Measurements from ENCODE around the gene ATG16L1.

DNA sequence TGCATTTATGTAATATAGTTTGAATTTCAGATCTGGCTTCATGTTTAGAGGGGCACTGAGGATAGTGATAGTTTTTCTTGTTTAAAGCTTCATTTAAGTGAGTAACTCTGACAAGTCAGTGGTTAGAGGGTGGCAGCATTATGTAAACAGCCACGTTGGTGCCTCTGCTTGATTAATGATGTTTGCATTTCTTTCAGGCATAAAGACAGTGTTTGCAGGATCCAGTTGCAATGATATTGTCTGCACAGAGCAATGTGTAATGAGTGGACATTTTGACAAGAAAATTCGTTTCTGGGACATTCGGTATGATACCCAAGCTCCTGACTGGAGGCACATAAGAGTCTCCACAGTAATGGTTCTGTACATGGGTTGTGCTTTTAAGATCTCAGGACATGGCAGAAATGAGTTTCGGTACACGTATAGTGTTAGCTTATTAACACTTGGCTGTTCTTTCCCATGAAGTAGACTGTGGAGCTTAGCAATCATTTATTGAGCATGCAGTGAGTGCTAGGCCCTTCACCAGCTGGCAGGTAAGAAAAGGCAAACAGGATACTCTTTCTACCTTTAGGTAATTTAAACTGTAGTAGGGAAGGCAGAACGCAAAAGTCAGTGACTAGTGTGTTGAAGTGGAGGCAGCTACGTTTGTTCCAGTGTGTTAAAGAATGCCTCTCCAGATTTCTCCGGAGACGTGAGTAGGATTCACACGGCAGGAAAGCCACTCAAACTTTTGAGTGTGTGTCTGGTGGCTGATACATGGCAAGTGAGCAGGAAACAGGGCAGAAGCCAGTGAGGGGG, 38.8 kb downstream of the ATG16L1 start:
- TF ChIP-seq SMC3 (conservative IDR thresholded peaks at IDR 0.05; ENCODE audit: poor library complexity) (no peak), POLR2AphosphoS5 (IDR thresholded peaks at IDR 0.05) (no peak), MXI1 (conservative IDR thresholded peaks at IDR 0.05; ENCODE audit: poor library complexity, severe bottlenecking) (no peak), TAF1 (IDR thresholded peaks at IDR 0.05; ENCODE audit: low read depth) (no peak), RAD21 (conservative IDR thresholded peaks at IDR 0.05) (no peak), EP300 (conservative IDR thresholded peaks at IDR 0.05; ENCODE audit: poor library complexity, severe bottlenecking) (no peak)
- TF ChIP-seq, protein P1, sequence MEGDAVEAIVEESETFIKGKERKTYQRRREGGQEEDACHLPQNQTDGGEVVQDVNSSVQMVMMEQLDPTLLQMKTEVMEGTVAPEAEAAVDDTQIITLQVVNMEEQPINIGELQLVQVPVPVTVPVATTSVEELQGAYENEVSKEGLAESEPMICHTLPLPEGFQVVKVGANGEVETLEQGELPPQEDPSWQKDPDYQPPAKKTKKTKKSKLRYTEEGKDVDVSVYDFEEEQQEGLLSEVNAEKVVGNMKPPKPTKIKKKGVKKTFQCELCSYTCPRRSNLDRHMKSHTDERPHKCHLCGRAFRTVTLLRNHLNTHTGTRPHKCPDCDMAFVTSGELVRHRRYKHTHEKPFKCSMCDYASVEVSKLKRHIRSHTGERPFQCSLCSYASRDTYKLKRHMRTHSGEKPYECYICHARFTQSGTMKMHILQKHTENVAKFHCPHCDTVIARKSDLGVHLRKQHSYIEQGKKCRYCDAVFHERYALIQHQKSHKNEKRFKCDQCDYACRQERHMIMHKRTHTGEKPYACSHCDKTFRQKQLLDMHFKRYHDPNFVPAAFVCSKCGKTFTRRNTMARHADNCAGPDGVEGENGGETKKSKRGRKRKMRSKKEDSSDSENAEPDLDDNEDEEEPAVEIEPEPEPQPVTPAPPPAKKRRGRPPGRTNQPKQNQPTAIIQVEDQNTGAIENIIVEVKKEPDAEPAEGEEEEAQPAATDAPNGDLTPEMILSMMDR (IDR thresholded peaks at IDR 0.05; ENCODE audit: poor library complexity, severe bottlenecking), result no peak
